SH-SY5Y (cell line): Measurements from ENCODE around the gene RERE.

Experiments
- GATA2 ChIP-seq: IDR thresholded peaks from 2 replicates; pipeline ENCODE4 v1.6.1; 2011; ENCODE audit warnings: mild to moderate bottlenecking, low read depth, low read length
- GATA3 ChIP-seq: IDR thresholded peaks from 2 replicates; pipeline ENCODE4 v1.6.1; 2011; ENCODE audit warnings: low read depth, mild to moderate bottlenecking, low read length, moderate library complexity

- TF ChIP-seq GATA3 (no peak), GATA2 (no peak)
These were observed 474.4 kb downstream of the RERE start for GRCh38 chr1:8343044-8343443.
